ENCODE data around the gene MYZAP. TPM values are rescaled to one million over a fixed set of nuclear protein-coding genes. Genes with fewer than 3 reads are reported as not detected.

Gene MYZAP
- total RNA-seq, 1 donor: under 0.01 TPM

DNA sequence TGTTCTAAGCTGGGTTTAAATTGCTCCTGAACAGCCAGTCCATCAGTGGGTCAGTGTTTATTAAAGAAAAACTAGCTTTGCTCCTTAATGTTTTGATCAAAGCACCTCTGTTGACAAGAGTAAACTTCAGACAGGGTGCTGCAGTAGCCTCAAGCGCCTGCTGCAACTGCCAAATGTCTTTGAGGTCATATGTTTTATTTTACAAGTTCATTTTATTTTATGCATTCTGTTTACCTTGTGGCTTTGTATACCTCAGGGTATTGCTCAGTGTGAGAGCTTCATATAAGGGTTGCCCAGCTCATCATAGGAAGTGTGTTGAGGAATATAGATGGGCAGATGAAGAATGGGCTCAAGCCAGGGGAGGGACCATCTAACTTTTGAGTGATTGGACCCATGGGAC lies 8.5 kb downstream of the MYZAP start:
- DNase-seq (ENCODE audit: insufficient read length, low spot score, missing footprints): no peak
- H2AFZ ChIP-seq (ENCODE audit: low read length): no peak overlapping the region
- no peak overlapping the region for H3K4me2 ChIP-seq (ENCODE audit: insufficient read depth, low read length)
- no peak overlapping the region for H3K4me3 ChIP-seq (ENCODE audit: insufficient read depth, low read length)
- TF ChIP-seq, protein P1, sequence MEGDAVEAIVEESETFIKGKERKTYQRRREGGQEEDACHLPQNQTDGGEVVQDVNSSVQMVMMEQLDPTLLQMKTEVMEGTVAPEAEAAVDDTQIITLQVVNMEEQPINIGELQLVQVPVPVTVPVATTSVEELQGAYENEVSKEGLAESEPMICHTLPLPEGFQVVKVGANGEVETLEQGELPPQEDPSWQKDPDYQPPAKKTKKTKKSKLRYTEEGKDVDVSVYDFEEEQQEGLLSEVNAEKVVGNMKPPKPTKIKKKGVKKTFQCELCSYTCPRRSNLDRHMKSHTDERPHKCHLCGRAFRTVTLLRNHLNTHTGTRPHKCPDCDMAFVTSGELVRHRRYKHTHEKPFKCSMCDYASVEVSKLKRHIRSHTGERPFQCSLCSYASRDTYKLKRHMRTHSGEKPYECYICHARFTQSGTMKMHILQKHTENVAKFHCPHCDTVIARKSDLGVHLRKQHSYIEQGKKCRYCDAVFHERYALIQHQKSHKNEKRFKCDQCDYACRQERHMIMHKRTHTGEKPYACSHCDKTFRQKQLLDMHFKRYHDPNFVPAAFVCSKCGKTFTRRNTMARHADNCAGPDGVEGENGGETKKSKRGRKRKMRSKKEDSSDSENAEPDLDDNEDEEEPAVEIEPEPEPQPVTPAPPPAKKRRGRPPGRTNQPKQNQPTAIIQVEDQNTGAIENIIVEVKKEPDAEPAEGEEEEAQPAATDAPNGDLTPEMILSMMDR (IDR thresholded peaks at IDR 0.05; ENCODE audit: extremely low read depth, low read depth, low read length): no peak
- H3K9me3 ChIP-seq (ENCODE audit: low read depth, low read length): no peaks in the 10 kb centered on the region
- no peaks in the 10 kb centered on the region for H4K20me1 ChIP-seq (ENCODE audit: insufficient read depth, low read length)
- H3K4me1 ChIP-seq (ENCODE audit: insufficient read depth, low read length): no peaks in the 10 kb centered on the region
- H3K36me3 ChIP-seq (ENCODE audit: insufficient read depth, low read length): no peaks in the 10 kb centered on the region
- no peaks in the 10 kb centered on the region for H3K79me2 ChIP-seq (ENCODE audit: insufficient read depth, low read length)
- H3K27ac ChIP-seq (ENCODE audit: low read depth, low read length): no peak overlapping the region
- peaks cover 35% of the 10 kb centered on the region for H3K27me3 ChIP-seq (ENCODE audit: insufficient read depth, low read length)

DNA sequence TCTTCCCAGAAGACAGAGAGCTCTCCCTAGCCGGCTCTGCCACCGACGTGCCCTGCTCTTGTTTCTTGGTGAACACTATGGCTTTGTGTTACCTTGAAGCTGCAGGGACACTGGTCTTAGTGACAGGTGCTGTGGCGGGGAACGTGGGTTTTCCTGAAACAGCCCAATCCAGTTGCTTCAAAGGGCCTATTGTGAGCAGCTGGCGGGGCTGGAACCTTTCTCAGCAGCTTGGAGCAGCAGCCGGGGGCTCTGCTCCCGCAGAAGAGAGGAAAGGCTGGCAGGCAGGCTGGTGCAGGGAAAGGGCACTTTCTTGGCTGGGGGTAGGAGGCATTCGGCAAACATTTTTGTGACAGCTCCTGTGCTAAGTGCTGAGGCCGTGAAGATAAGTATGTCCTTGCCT lies 12.8 kb downstream of the MYZAP start:
- no peak overlapping the region for H3K27ac ChIP-seq (ENCODE audit: low read depth, low read length)
- H3K4me3 ChIP-seq (ENCODE audit: insufficient read depth, low read length): no peak overlapping the region
- H3K9me3 ChIP-seq (ENCODE audit: low read depth, low read length): no peaks in the 10 kb centered on the region
- no peak for DNase-seq (ENCODE audit: insufficient read length, low spot score, missing footprints)
- peaks cover 7% of the 10 kb centered on the region for H3K4me1 ChIP-seq (ENCODE audit: insufficient read depth, low read length)
- H4K20me1 ChIP-seq (ENCODE audit: insufficient read depth, low read length): no peaks in the 10 kb centered on the region
- peaks cover 26% of the 10 kb centered on the region for H3K27me3 ChIP-seq (ENCODE audit: insufficient read depth, low read length)
- no peaks in the 10 kb centered on the region for H3K79me2 ChIP-seq (ENCODE audit: insufficient read depth, low read length)
- TF ChIP-seq, protein P1 (IDR thresholded peaks at IDR 0.05; ENCODE audit: extremely low read depth, low read depth, low read length): no peak
- H3K36me3 ChIP-seq (ENCODE audit: insufficient read depth, low read length): no peaks in the 10 kb centered on the region
- no peak overlapping the region for H2AFZ ChIP-seq (ENCODE audit: low read length)
- no peak overlapping the region for H3K4me2 ChIP-seq (ENCODE audit: insufficient read depth, low read length)

DNA sequence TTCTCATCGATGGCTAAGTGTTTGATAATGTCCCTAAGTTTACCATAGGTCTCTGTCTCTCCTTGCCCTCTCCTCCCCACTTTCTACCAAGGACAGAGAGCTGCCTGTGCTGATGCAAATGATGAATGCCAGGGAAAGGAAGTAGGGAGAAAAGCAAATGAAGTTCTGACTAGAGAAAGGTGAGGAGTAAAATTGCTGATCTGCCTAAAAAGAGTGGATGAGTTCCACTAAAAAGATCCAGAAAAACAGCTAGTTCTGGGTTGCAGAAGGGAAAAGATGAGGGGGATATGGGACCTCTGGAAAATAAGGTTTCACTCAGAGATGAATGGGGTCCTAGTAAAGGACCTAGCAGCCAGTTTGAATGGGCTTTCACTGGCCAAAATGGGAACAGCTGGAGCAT lies 13.8 kb downstream of the MYZAP start:
- H3K4me1 ChIP-seq (ENCODE audit: insufficient read depth, low read length): peaks cover 16% of the 10 kb centered on the region
- no peaks in the 10 kb centered on the region for H3K36me3 ChIP-seq (ENCODE audit: insufficient read depth, low read length)
- H3K79me2 ChIP-seq (ENCODE audit: insufficient read depth, low read length): no peaks in the 10 kb centered on the region
- H3K27me3 ChIP-seq (ENCODE audit: insufficient read depth, low read length): peaks cover 21% of the 10 kb centered on the region
- H3K9me3 ChIP-seq (ENCODE audit: low read depth, low read length): no peaks in the 10 kb centered on the region
- no peaks in the 10 kb centered on the region for H4K20me1 ChIP-seq (ENCODE audit: insufficient read depth, low read length)
- H3K27ac ChIP-seq (ENCODE audit: low read depth, low read length): no peak overlapping the region
- H2AFZ ChIP-seq (ENCODE audit: low read length): no peak overlapping the region
- no peak overlapping the region for H3K4me3 ChIP-seq (ENCODE audit: insufficient read depth, low read length)
- no peak for DNase-seq (ENCODE audit: insufficient read length, low spot score, missing footprints)
- H3K4me2 ChIP-seq (ENCODE audit: insufficient read depth, low read length): no peak overlapping the region
- TF ChIP-seq, protein P1 (IDR thresholded peaks at IDR 0.05; ENCODE audit: extremely low read depth, low read depth, low read length): no peak

DNA sequence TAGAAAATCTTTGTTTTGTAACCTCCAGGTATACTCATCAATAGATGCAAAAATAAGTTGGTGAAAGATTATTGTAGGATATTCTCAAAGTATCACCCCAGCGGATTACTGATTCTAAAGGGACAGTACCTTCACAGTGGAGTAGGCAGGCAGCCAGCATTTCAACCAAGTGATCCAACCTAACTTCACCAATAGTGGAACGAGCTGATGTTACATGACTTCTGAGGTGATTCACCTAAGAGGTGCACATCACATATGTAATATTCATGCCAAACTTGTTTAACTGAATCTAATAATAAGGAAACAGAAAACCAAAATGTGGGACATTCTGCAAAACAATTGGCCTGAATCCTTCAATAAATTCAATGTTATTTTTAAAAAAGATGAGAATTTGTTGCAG lies 14.3 kb downstream of the MYZAP start:
- Histone ChIP-seq H3K9me3 (ENCODE audit: low read depth, low read length) (no peaks in the 10 kb centered on the region), H3K79me2 (ENCODE audit: insufficient read depth, low read length) (no peaks in the 10 kb centered on the region), H3K27ac (ENCODE audit: low read depth, low read length) (no peak overlapping the region), H3K27me3 (ENCODE audit: insufficient read depth, low read length) (peaks cover 19% of the 10 kb centered on the region), H3K4me1 (ENCODE audit: insufficient read depth, low read length) (peaks cover 19% of the 10 kb centered on the region), H2AFZ (ENCODE audit: low read length) (no peak overlapping the region), H3K36me3 (ENCODE audit: insufficient read depth, low read length) (no peaks in the 10 kb centered on the region), H3K4me3 (ENCODE audit: insufficient read depth, low read length) (no peak overlapping the region), H4K20me1 (ENCODE audit: insufficient read depth, low read length) (no peaks in the 10 kb centered on the region), H3K4me2 (ENCODE audit: insufficient read depth, low read length) (no peak overlapping the region)
- no peak for DNase-seq (ENCODE audit: insufficient read length, low spot score, missing footprints)
- TF ChIP-seq, protein P1 (IDR thresholded peaks at IDR 0.05; ENCODE audit: extremely low read depth, low read depth, low read length): no peak

Data from osteoblast (primary cell).